Measurements from ENCODE around the gene ZNF439.
"Not testable (repeated sequence)": the region's sequence is repeated elsewhere in the genome, so short reads cannot be mapped to it uniquely, and the experiment has no call there.

Gene ZNF439

GRCh38 chr19:11868188-11868587 lies 19.7 kb downstream of the ZNF439 start:
- no peak for DNase-seq (ENCODE audit: low read depth, low spot score)

- no peak for DNase-seq (ENCODE audit: low read depth, low spot score)
Measured at GRCh38 chr19:11872624-11873023, 24.1 kb downstream of the ZNF439 start.

- no peak for DNase-seq (ENCODE audit: low read depth, low spot score)
Measured at GRCh38 chr19:11873762-11874161, 25.2 kb downstream of the ZNF439 start.

- DNase-seq (ENCODE audit: low read depth, low spot score), result not testable (repeated sequence)
Measured at GRCh38 chr19:11879687-11880266, 31.3 kb downstream of the ZNF439 start.

- no peak for DNase-seq (ENCODE audit: low read depth, low spot score)
Measured at GRCh38 chr19:11880598-11880997, 32.1 kb downstream of the ZNF439 start.

GRCh38 chr19:11881151-11881800 lies 32.8 kb downstream of the ZNF439 start:
- peak; percentile 28 for DNase-seq (ENCODE audit: low read depth, low spot score)

GRCh38 chr19:11882606-11883005 lies 34.1 kb downstream of the ZNF439 start:
- DNase-seq (ENCODE audit: low read depth, low spot score), result no peak

- no peak for DNase-seq (ENCODE audit: low read depth, low spot score)
Measured at GRCh38 chr19:11887234-11887610, 38.7 kb downstream of the ZNF439 start.

GRCh38 chr19:11887611-11888531 lies 39.3 kb downstream of the ZNF439 start, which contains the start of gene ZNF69:
Gene ZNF69, plus strand, starts transcription at chr19:11887782. Its CDS starts 142 bp downstream, at chr19:11887924.
- peak; percentile 52 for DNase-seq (ENCODE audit: low read depth, low spot score)

- DNase-seq (ENCODE audit: low read depth, low spot score), result not testable (repeated sequence)
Measured at GRCh38 chr19:11889901-11890300, 41.4 kb downstream of the ZNF439 start.

GRCh38 chr19:11890634-11891033 lies 42.1 kb downstream of the ZNF439 start:
- no peak for DNase-seq (ENCODE audit: low read depth, low spot score)

- no peak for DNase-seq (ENCODE audit: low read depth, low spot score)
Measured at GRCh38 chr19:11894851-11895250, 46.3 kb downstream of the ZNF439 start.

GRCh38 chr19:11902228-11902627 lies 53.7 kb downstream of the ZNF439 start:
- no peak for DNase-seq (ENCODE audit: low read depth, low spot score)

GRCh38 chr19:11905928-11906327 lies 57.4 kb downstream of the ZNF439 start:
- no peak for DNase-seq (ENCODE audit: low read depth, low spot score)

- not testable (repeated sequence) for DNase-seq (ENCODE audit: low read depth, low spot score)
Measured at GRCh38 chr19:11911937-11912336, 63.4 kb downstream of the ZNF439 start.

- not testable (repeated sequence) for DNase-seq (ENCODE audit: low read depth, low spot score)
Measured at GRCh38 chr19:11914417-11915051, 66.0 kb downstream of the ZNF439 start.

All from activated naive CD8-positive, alpha-beta T cell treated with anti-CD3 and anti-CD28 coated beads, Interleukin-2, amount 50 U/mL, for 16 hours (primary cell).